Measurements from ENCODE around the gene MIAT. TPM values are rescaled to one million over a fixed set of nuclear protein-coding genes. Genes with fewer than 3 reads are reported as not detected.
A peak's percentile ranks its signal among the peaks of the same experiment; 100 is the strongest.

Gene MIAT
- total and polyA plus RNA-seq, 9 of the 15 experiments (the other 6 are each of a cell fraction or from before 2014, with no cell fraction given) = 0.03 to 0.93 (median 0.34) TPM

DNA sequence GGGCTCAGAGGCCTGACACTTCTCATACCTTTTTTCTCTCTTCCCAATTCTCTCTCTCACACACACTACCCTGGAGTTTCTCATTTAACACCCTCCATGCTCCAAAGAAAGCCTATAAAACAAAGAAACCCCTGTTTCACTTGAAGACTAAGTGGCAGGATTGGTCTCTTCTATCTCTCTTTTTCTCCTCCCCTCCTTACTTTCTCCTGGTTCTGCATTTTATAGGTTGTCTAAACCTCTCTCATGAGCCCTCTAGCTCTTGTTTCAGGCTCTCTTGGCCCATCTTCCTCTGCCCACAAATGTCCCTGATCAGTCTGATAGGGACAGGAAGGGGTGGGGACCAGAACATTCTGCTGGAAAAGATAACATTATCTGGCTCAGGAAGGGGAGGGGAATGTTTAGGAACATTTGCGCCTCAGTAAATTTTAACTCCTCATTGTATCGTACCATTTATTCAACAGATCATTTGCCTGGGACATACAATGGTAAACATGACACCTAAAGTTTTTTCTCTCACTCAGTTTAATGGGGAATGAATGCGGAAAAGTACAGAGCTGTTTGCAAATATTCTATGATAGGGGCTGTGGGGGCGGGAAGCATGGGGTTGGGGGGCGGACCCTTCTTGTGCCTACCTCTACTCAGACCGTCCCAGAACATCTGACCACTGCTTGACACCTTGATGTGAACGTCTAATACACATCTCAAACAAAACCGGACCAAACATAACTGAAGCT, 24.8 kb upstream of the MIAT start (continued):
- TF ChIP-seq, protein P1, sequence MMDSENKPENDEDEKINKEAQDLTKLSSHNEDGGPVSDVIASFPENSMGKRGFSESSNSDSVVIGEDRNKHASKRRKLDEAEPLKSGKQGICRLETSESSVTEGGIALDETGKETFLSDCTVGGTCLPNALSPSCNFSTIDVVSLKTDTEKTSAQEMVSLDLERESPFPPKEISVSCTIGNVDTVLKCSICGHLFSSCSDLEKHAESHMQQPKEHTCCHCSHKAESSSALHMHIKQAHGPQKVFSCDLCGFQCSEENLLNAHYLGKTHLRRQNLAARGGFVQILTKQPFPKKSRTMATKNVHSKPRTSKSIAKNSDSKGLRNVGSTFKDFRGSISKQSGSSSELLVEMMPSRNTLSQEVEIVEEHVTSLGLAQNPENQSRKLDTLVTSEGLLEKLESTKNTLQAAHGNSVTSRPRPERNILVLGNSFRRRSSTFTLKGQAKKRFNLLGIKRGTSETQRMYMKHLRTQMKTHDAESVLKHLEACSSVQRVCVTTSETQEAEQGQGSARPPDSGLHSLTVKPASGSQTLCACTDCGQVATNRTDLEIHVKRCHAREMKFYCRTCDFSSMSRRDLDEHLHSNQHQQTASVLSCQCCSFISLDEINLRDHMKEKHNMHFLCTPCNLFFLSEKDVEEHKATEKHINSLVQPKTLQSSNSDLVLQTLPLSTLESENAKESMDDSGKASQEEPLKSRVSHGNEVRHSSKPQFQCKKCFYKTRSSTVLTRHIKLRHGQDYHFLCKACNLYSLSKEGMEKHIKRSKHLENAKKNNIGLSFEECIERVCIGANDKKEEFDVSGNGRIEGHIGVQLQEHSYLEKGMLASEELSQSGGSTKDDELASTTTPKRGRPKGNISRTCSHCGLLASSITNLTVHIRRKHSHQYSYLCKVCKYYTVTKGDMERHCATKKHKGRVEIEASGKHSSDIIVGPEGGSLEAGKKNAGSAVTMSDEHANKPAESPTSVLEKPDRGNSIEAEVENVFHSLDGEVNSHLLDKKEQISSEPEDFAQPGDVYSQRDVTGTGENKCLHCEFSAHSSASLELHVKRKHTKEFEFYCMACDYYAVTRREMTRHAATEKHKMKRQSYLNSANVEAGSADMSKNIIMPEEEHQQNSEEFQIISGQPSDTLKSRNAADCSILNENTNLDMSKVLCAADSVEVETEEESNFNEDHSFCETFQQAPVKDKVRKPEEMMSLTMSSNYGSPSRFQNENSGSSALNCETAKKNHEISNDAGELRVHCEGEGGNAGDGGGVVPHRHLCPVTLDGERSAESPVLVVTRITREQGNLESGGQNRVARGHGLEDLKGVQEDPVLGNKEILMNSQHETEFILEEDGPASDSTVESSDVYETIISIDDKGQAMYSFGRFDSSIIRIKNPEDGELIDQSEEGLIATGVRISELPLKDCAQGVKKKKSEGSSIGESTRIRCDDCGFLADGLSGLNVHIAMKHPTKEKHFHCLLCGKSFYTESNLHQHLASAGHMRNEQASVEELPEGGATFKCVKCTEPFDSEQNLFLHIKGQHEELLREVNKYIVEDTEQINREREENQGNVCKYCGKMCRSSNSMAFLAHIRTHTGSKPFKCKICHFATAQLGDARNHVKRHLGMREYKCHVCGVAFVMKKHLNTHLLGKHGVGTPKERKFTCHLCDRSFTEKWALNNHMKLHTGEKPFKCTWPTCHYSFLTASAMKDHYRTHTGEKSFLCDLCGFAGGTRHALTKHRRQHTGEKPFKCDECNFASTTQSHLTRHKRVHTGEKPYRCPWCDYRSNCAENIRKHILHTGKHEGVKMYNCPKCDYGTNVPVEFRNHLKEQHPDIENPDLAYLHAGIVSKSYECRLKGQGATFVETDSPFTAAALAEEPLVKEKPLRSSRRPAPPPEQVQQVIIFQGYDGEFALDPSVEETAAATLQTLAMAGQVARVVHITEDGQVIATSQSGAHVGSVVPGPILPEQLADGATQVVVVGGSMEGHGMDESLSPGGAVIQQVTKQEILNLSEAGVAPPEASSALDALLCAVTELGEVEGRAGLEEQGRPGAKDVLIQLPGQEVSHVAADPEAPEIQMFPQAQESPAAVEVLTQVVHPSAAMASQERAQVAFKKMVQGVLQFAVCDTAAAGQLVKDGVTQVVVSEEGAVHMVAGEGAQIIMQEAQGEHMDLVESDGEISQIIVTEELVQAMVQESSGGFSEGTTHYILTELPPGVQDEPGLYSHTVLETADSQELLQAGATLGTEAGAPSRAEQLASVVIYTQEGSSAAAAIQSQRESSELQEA (IDR thresholded peaks at IDR 0.05; ENCODE audit: low read depth) = no peak
- TF ChIP-seq NFATC3 (IDR thresholded peaks at IDR 0.05) = no peak
- no peak for TF ChIP-seq MED1 (CRISPR knock-in tag; IDR thresholded peaks at IDR 0.05; ENCODE audit: borderline replicate concordance)
- no peak for TF ChIP-seq RREB1 (CRISPR knock-in tag; IDR thresholded peaks at IDR 0.05)
- TF ChIP-seq NR4A1 (CRISPR knock-in tag; IDR thresholded peaks at IDR 0.05) = no peak
- TF ChIP-seq NR4A1 (tag; IDR thresholded peaks at IDR 0.05) = no peak
- TF ChIP-seq SRF (CRISPR knock-in tag; IDR thresholded peaks at IDR 0.05) = 0 out of 4 replicates have a peak, but pooled peaks of 1 of the 2 experiments have one; percentile 26
- no peak for TF ChIP-seq ZNF354B (CRISPR knock-in tag; IDR thresholded peaks at IDR 0.05)
- TF ChIP-seq, protein P2, sequence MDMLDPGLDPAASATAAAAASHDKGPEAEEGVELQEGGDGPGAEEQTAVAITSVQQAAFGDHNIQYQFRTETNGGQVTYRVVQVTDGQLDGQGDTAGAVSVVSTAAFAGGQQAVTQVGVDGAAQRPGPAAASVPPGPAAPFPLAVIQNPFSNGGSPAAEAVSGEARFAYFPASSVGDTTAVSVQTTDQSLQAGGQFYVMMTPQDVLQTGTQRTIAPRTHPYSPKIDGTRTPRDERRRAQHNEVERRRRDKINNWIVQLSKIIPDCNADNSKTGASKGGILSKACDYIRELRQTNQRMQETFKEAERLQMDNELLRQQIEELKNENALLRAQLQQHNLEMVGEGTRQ (CRISPR knock-in tag; IDR thresholded peaks at IDR 0.05) = no peak
- no peak for TF ChIP-seq ILK (tag; IDR thresholded peaks at IDR 0.05; ENCODE audit: borderline replicate concordance, low read depth)
- TF ChIP-seq BRD4 (IDR thresholded peaks at IDR 0.05) = no peak
- peak; percentile 87 for TF ChIP-seq SMARCC2 (IDR thresholded peaks at IDR 0.05; ENCODE audit: low read depth)
- TF ChIP-seq SAFB2 (IDR thresholded peaks at IDR 0.05; ENCODE audit: borderline replicate concordance, low read depth, low read length, severe bottlenecking) = no peak
